Measurements from ENCODE around the gene DNAAF1. TPM values are rescaled to one million over a fixed set of nuclear protein-coding genes. Genes with fewer than 3 reads are reported as not detected.

The DNAAF1 gene
- total RNA-seq, 1 donor from 2014 or later: not detected

DNA sequence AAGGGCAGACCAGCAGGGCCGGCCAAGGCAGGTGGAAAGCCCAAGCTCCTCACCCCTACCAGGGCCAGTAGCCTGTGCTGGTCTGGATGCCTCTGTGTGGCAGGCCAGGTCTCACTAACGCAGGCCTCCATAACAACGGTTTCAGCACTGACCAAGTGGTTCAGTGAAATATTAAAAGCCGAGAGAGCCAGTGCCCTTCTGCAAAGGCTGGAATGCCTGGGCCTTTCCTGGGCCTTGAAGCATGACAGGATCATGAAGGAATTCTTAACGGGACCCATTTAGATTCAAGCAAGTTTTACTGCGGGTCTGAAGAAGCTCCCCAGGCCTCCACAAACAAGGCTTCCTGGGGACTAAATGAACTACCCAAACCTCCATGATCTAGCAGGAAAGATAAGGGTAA is 62.1 kb downstream of the DNAAF1 start:
- TF ChIP-seq, protein P1, sequence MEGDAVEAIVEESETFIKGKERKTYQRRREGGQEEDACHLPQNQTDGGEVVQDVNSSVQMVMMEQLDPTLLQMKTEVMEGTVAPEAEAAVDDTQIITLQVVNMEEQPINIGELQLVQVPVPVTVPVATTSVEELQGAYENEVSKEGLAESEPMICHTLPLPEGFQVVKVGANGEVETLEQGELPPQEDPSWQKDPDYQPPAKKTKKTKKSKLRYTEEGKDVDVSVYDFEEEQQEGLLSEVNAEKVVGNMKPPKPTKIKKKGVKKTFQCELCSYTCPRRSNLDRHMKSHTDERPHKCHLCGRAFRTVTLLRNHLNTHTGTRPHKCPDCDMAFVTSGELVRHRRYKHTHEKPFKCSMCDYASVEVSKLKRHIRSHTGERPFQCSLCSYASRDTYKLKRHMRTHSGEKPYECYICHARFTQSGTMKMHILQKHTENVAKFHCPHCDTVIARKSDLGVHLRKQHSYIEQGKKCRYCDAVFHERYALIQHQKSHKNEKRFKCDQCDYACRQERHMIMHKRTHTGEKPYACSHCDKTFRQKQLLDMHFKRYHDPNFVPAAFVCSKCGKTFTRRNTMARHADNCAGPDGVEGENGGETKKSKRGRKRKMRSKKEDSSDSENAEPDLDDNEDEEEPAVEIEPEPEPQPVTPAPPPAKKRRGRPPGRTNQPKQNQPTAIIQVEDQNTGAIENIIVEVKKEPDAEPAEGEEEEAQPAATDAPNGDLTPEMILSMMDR (IDR thresholded peaks at IDR 0.05; ENCODE audit: insufficient read depth, low read length, poor library complexity, severe bottlenecking): no peak
- H3K4me3 ChIP-seq (ENCODE audit: low read depth, low read length): no peak overlapping the region
- DNase-seq (ENCODE audit: low read depth): no peak
- H3K36me3 ChIP-seq (ENCODE audit: control insufficient read depth, insufficient read depth, low read length): no peaks in the 10 kb centered on the region
- peaks cover 2% of the 10 kb centered on the region for H3K27me3 ChIP-seq (ENCODE audit: control insufficient read depth, insufficient read depth, low read length)

DNA sequence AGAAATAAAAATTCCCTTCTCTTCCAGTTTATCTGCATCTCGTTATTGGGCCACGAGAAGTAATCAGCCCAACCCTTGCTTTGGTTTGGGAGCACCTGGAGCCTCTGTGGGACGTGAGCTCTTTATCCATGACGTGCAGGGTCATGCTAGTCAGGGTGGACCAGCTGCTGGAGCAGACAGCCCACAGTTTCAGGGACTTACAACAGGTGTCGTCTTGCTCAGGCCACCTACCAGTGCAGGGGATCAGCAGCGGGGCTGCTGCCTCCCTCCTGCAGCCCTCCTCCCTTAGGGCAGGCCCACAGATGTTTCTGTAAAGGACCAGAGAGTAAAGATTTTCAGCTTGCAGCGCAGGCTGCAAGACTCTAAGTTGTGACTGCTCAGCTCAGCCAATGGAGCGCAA is 62.8 kb downstream of the DNAAF1 start:
- Histone ChIP-seq H3K4me3 (ENCODE audit: low read depth, low read length) (no peak overlapping the region), H3K36me3 (ENCODE audit: control insufficient read depth, insufficient read depth, low read length) (no peaks in the 10 kb centered on the region), H3K27me3 (ENCODE audit: control insufficient read depth, insufficient read depth, low read length) (peaks cover 2% of the 10 kb centered on the region)
- TF ChIP-seq, protein P1 (IDR thresholded peaks at IDR 0.05; ENCODE audit: insufficient read depth, low read length, poor library complexity, severe bottlenecking): no peak
- DNase-seq (ENCODE audit: low read depth): no peak

DNA sequence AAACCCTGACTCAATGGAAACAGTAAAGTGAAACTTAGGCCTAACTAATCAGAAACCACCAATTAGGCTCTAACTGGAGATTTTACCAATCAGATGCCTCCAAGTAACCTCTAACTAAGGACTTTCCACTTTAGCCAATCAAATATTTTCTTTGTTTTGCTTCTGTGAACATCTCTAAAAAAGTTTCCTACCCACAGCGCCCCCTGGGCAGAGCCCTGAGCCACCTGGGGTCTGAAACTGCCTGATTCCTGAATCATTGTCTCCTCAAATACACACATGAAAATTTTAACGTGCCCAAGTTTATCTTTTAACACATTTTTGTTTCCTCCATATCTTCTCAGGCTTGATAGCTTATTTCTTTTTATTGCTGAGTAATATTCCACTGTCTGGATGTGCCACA is 64.9 kb downstream of the DNAAF1 start:
- no peak for DNase-seq (ENCODE audit: low read depth)
- Histone ChIP-seq H3K36me3 (ENCODE audit: control insufficient read depth, insufficient read depth, low read length) (no peaks in the 10 kb centered on the region), H3K4me3 (ENCODE audit: low read depth, low read length) (no peak overlapping the region)

DNA sequence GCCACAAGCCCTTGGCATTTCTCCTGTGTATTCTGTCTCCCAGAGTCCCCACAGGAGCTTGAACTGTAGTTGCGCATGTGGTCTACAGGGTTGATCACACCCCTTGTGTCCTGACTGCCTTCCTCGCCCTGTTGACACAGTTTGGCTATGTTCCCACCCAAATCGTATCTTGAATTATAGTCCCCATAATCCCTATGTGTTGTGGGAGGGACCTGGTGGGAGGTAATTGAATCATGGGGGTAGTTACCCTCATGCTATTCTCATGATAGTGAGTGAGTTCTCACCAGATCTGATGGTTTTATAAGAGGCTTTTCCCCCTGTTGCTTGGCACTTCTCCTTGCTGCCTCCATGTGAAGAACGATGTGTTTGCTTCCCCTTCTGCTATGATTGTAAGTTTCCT is 67.0 kb downstream of the DNAAF1 start:
- no peak overlapping the region for H3K4me3 ChIP-seq (ENCODE audit: low read depth, low read length)
- no peaks in the 10 kb centered on the region for H3K36me3 ChIP-seq (ENCODE audit: control insufficient read depth, insufficient read depth, low read length)
- TF ChIP-seq, protein P1 (IDR thresholded peaks at IDR 0.05; ENCODE audit: insufficient read depth, low read length, poor library complexity, severe bottlenecking): no peak
- peaks cover 2% of the 10 kb centered on the region for H3K27me3 ChIP-seq (ENCODE audit: control insufficient read depth, insufficient read depth, low read length)
- DNase-seq (ENCODE audit: low read depth): no peak

More for the DNA sequence above, 64.9 kb downstream of the DNAAF1 start:
- peaks cover 2% of the 10 kb centered on the region for H3K27me3 ChIP-seq (ENCODE audit: control insufficient read depth, insufficient read depth, low read length)
- TF ChIP-seq, protein P1 (IDR thresholded peaks at IDR 0.05; ENCODE audit: insufficient read depth, low read length, poor library complexity, severe bottlenecking): peak; percentile 4

DNA sequence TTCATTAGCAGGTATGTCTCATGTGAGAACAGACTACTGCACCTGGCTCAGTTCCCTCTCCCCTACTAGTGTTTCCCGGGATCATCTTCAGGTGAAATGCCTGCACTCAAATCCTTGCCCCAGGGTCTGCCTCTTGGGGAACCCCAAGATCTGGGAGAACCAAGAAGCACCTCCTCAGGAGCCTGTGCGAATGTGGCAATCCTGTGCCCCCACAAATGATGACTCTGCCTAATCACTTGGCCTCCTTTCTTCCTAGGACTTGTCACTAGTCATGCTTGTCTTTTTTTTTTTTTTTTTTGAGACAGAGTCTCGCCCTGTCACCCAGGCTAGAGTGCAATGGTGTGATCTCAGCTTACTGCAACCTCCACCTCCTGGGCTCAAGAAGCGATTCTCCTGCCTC is 67.5 kb downstream of the DNAAF1 start:
- TF ChIP-seq, protein P1 (IDR thresholded peaks at IDR 0.05; ENCODE audit: insufficient read depth, low read length, poor library complexity, severe bottlenecking): no peak
- Histone ChIP-seq H3K4me3 (ENCODE audit: low read depth, low read length) (no peak overlapping the region), H3K36me3 (ENCODE audit: control insufficient read depth, insufficient read depth, low read length) (no peaks in the 10 kb centered on the region), H3K27me3 (ENCODE audit: control insufficient read depth, insufficient read depth, low read length) (peaks cover 2% of the 10 kb centered on the region)
- no peak for DNase-seq (ENCODE audit: low read depth)

DNA sequence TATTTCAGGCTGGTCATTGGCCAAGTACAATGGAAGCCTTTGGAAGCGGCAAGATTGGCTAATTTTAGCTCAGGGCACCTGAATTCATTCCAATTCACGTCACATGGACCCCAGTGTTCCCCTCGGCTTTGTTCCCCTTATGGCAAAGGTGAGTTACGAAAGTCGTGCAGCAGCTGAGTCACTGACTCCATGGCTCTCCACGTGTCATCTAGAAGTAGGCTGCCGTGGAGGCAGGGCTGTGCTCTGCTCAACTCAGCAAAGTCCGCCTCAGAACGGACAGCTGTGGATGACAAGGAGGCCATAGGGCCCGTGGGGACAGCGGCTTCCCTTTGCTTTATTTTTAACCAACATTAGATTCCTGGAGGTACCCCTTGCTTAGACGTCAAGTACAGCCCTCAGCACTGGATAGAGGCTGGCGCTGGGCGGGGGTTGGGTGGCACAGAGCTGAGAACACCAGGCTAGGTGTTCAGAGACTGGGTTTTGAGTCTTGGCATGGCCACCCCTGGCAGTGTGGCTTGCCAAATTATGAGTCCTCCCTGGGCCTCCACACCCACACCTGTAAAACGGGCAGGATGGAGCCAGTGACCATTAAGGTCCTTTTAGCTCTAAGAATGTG is 69.5 kb downstream of the DNAAF1 start:
- TF ChIP-seq, protein P1 (IDR thresholded peaks at IDR 0.05; ENCODE audit: insufficient read depth, low read length, poor library complexity, severe bottlenecking): no peak
- Histone ChIP-seq H3K36me3 (ENCODE audit: control insufficient read depth, insufficient read depth, low read length) (no peaks in the 10 kb centered on the region), H3K27me3 (ENCODE audit: control insufficient read depth, insufficient read depth, low read length) (peaks cover 2% of the 10 kb centered on the region)

More for the DNA sequence above, 69.5 kb downstream of the DNAAF1 start:
- DNase-seq (ENCODE audit: low read depth): no peak
- H3K4me3 ChIP-seq (ENCODE audit: low read depth, low read length): no peak overlapping the region
